Tongue (tissue), 2 donors: ENCODE measurements around the gene CRTC2. TPM values are rescaled to one million over a fixed set of nuclear protein-coding genes. Genes with fewer than 3 reads are reported as not detected.
A peak's percentile ranks its signal among the peaks of the same experiment; 100 is the strongest.
"Not testable (repeated sequence)": the region's sequence is repeated elsewhere in the genome, so short reads cannot be mapped to it uniquely, and the experiment has no call there.

Experiments
- DNase-seq: peaks from one replicate; pipeline ENCODE4 v3.0.0-alpha.2; 2015
- total RNA-seq: library from RNA; depleted of rRNA; stranded (reverse); fragments of >200 nt; gene quantifications from one replicate; pipeline ENCODE4 v1.2.3, GENCODE V29; 2014

The CRTC2 gene
- 3.2 TPM for total RNA-seq

- peak; percentile 100 for DNase-seq
These were observed at the start of gene CRTC2 for GRCh38 chr1:153958111-153958960. Gene CRTC2 (minus strand): TSS chr1:153958612. CDS start chr1:153958497, 115 bp downstream.

- DNase-seq, result no peak
These were observed 47.7 kb upstream of the CRTC2 start for GRCh38 chr1:154006136-154006535.

- no peak for DNase-seq
These were observed 42.0 kb upstream of the CRTC2 start for GRCh38 chr1:154000420-154000819.

- DNase-seq, result not testable (repeated sequence)
These were observed 38.5 kb upstream of the CRTC2 start for GRCh38 chr1:153996882-153997281.

GRCh38 chr1:153995640-153996039 is 37.2 kb upstream of the CRTC2 start:
- DNase-seq, result no peak

GRCh38 chr1:153995202-153995601 is 36.8 kb upstream of the CRTC2 start:
- no peak for DNase-seq

- no peak for DNase-seq
These were observed 33.4 kb upstream of the CRTC2 start for GRCh38 chr1:153991806-153992205.

GRCh38 chr1:153991151-153991630 is 32.8 kb upstream of the CRTC2 start:
- no peak for DNase-seq

- DNase-seq, result peak; percentile 99
These were observed 32.2 kb upstream of the CRTC2 start, which contains the start of gene RPS27 for GRCh38 chr1:153990468-153991150. Gene RPS27 (plus strand): TSS chr1:153990762. CDS start chr1:153990797, 35 bp downstream.

- DNase-seq, result no peak
These were observed 29.2 kb upstream of the CRTC2 start for GRCh38 chr1:153987621-153988020.

- DNase-seq, result peak; percentile 93
These were observed 27.7 kb upstream of the CRTC2 start, which contains the start of gene RAB13 for GRCh38 chr1:153985941-153986761. Gene RAB13 (minus strand): TSS chr1:153986339. CDS start chr1:153986236, 103 bp downstream.

- DNase-seq, result peak; percentile 36
These were observed 27.0 kb upstream of the CRTC2 start for GRCh38 chr1:153985341-153985912.

GRCh38 chr1:153984123-153984894 is 25.9 kb upstream of the CRTC2 start:
- no peak for DNase-seq

- DNase-seq, result not testable (repeated sequence)
These were observed 23.3 kb upstream of the CRTC2 start for GRCh38 chr1:153981735-153982134.

- not testable (repeated sequence) for DNase-seq
These were observed 20.7 kb upstream of the CRTC2 start for GRCh38 chr1:153979091-153979490.

- no peak for DNase-seq
These were observed 20.0 kb upstream of the CRTC2 start for GRCh38 chr1:153978274-153978909.

GRCh38 chr1:153977250-153978240 is 19.1 kb upstream of the CRTC2 start, which contains the start of gene JTB:
Gene JTB (minus strand): TSS chr1:153977674. CDS start chr1:153977252, 422 bp downstream.
- peak; percentile 94 for DNase-seq

GRCh38 chr1:153976819-153977249 is 18.4 kb upstream of the CRTC2 start:
- no peak for DNase-seq

GRCh38 chr1:153973525-153973924 is 15.1 kb upstream of the CRTC2 start:
- no peak for DNase-seq
